ENCODE measurements around the gene NCOA5. TPM values are rescaled to one million over a fixed set of nuclear protein-coding genes. Genes with fewer than 3 reads are reported as not detected.

Gene NCOA5
- total RNA-seq, 2 donors from 2014 or later = 11.9 to 13.7 TPM

- H3K9me3 ChIP-seq = no peaks in the 10 kb centered on the region
- H3K27me3 ChIP-seq = peaks cover 0 to 8% of the 10 kb centered on the region in 2 donors
- ATAC-seq (no peak), DNase-seq (no peak)
- 43 to 76% methylated on average over 5 of the region's 5 CpGs for WGBS, 2 donors
- H3K4me3 ChIP-seq = no peak overlapping the region
- no peaks in the 10 kb centered on the region for H3K36me3 ChIP-seq (replicated peaks in 1 of 2; ENCODE audit: insufficient read depth in 1 of 2, low read depth in 2 of 2)
- intact Hi-C loops (cut with DNase I) = no loop called here
- peak overlapping the region in 2 of 4 donors; percentile 2 to 17 for H3K27ac ChIP-seq
- TF ChIP-seq CTCF (IDR thresholded peaks at IDR 0.05) (no peak), POLR2A (IDR thresholded peaks at IDR 0.05) (no peak)
- no peaks in the 10 kb centered on the region for H3K4me1 ChIP-seq
Observed at GRCh38 chr20:46108435-46108841, 18.7 kb upstream of the NCOA5 start.

- ATAC-seq (no peak), DNase-seq (no peak)
- 57 to 60% methylated on average over 6 of the region's 6 CpGs for WGBS, 2 donors
- intact Hi-C loops (cut with DNase I) = no loop called here
- no peak overlapping the region for H3K4me3 ChIP-seq
- H3K36me3 ChIP-seq (replicated peaks in 1 of 2; ENCODE audit: insufficient read depth in 1 of 2, low read depth in 2 of 2) = no peaks in the 10 kb centered on the region
- no peak overlapping the region for H3K27ac ChIP-seq
- no peak for TF ChIP-seq POLR2A (IDR thresholded peaks at IDR 0.05)
- TF ChIP-seq CTCF (IDR thresholded peaks at IDR 0.05) = no peak
- no peaks in the 10 kb centered on the region for H3K4me1 ChIP-seq
- H3K9me3 ChIP-seq = no peaks in the 10 kb centered on the region
- peaks cover 0 to 8% of the 10 kb centered on the region in 2 donors for H3K27me3 ChIP-seq
Observed at GRCh38 chr20:46107061-46107460, 17.3 kb upstream of the NCOA5 start.

GRCh38 chr20:46104262-46104661 lies 14.5 kb upstream of the NCOA5 start:
- Histone ChIP-seq H3K27ac (no peak overlapping the region), H3K27me3 (peaks cover 0 to 3% of the 10 kb centered on the region in 2 donors), H3K9me3 (no peaks in the 10 kb centered on the region), H3K4me3 (no peak overlapping the region), H3K36me3 (replicated peaks in 1 of 2; ENCODE audit: insufficient read depth in 1 of 2, low read depth in 2 of 2) (no peaks in the 10 kb centered on the region), H3K4me1 (no peaks in the 10 kb centered on the region)
- no peak for TF ChIP-seq CTCF (IDR thresholded peaks at IDR 0.05)
- no peak for TF ChIP-seq POLR2A (IDR thresholded peaks at IDR 0.05)
- DNase-seq (no peak), ATAC-seq (no peak)
- WGBS, 2 donors = 67 to 88% methylated on average over 3 of the region's 3 CpGs
- intact Hi-C loops (cut with DNase I) = no loop called here

- DNase-seq = no peak
Observed at GRCh38 chr20:46102940-46103339, 13.2 kb upstream of the NCOA5 start.

More at GRCh38 chr20:46102940-46103339, 13.2 kb upstream of the NCOA5 start:
- no peaks in the 10 kb centered on the region for H3K4me1 ChIP-seq
- intact Hi-C loops (cut with DNase I) = no loop called here
- TF ChIP-seq POLR2A (IDR thresholded peaks at IDR 0.05) (no peak), CTCF (IDR thresholded peaks at IDR 0.05) (no peak)
- H3K36me3 ChIP-seq (replicated peaks in 1 of 2; ENCODE audit: insufficient read depth in 1 of 2, low read depth in 2 of 2) = no peaks in the 10 kb centered on the region
- H3K4me3 ChIP-seq = no peak overlapping the region
- H3K27me3 ChIP-seq = peaks cover 0 to 3% of the 10 kb centered on the region in 2 donors
- WGBS, 2 donors = 55 to 61% methylated on average over 3 of the region's 3 CpGs
- H3K27ac ChIP-seq = no peak overlapping the region
- H3K9me3 ChIP-seq = no peaks in the 10 kb centered on the region
- ATAC-seq = no peak

All from body of pancreas (tissue), 4 donors.